GM12878 (cell line): ENCODE measurements around the gene PDZD8. TPM values are rescaled to one million over a fixed set of nuclear protein-coding genes. Genes with fewer than 3 reads are reported as not detected.

Experiments used
- ATAC-seq: fragments of 200-7000 bp; cut with Tn5 transposase; 3 replicates; pipeline ENCODE4 v1.9.1; 2020; ENCODE audit warnings: mild to moderate bottlenecking, moderate library complexity
- BruUV-seq: library from RNA; stranded (reverse); fragments of 400-500 nt; replicated peaks from 2 replicates; lab custom pipeline; 2021; lab: Mats Ljungman, UMichigan
- CTCF ChIA-PET: fragments of 300-600 bp; sonication (Branson Sonifier 250); formaldehyde crosslinking; extraction: SDS; loops from one replicate; lab custom pipeline; 2021; ENCODE audit warnings: inconsistent platforms; lab: Yijun Ruan, JAX
- POLR2A ChIA-PET: fragments of 350-600 bp; formaldehyde crosslinking; extraction: SDS; loops from one replicate; lab custom pipeline; 2021; ENCODE audit warnings: inconsistent platforms; lab: Charles Lee
- RAD21 ChIA-PET: fragments of 300-600 bp; sonication (Branson Sonifier 250); formaldehyde crosslinking; loops from one replicate; lab custom pipeline; 2023; ENCODE audit warnings: antibody characterized with exemption; ENCODE audit not compliant: unreplicated experiment; lab: Charles Lee
- SMC1A ChIA-PET: fragments of 300-600 bp; sonication (Branson Sonifier 250); formaldehyde crosslinking; loops from one replicate; lab custom pipeline; 2023; ENCODE audit not compliant: unreplicated experiment, uncharacterized antibody; lab: Charles Lee
- DNase-seq: peaks from one replicate; pipeline ENCODE4 v3.0.0-alpha.2; 2011; ENCODE audit warnings: low read depth, low spot score
- FAIRE-seq: peaks from 3 replicates; lab custom pipeline; 2011; peaks lifted over from hg19 to GRCh38; lab: Jason Lieb, UNC
- H2AFZ ChIP-seq: 2 replicates; pipeline ENCODE4 v1.6.0; 2011; ENCODE audit warnings: low read depth, low read length, control low read depth; ENCODE audit not compliant: control insufficient read depth
- H3K27ac ChIP-seq: 2 replicates; pipeline ENCODE4 v1.5.1; 2011; ENCODE audit warnings: control low read depth; ENCODE audit not compliant: control insufficient read depth, insufficient read depth
- H3K27me3 ChIP-seq, 2 experiments: replicated peaks in 1 of 2; 2 replicates each; pipeline versions ENCODE4 v1.6.0 to v1.6.1; 2011; ENCODE audit warnings: low read length in 1 of 2; ENCODE audit not compliant: control insufficient read depth in 2 of 2, insufficient read depth in 2 of 2
- H3K36me3 ChIP-seq, 2 experiments: 2 replicates each; pipeline ENCODE4 v1.5.1; 2011; ENCODE audit warnings: low read length in 1 of 2; ENCODE audit not compliant: control insufficient read depth in 2 of 2, insufficient read depth in 2 of 2
- H3K4me1 ChIP-seq: 2 replicates; pipeline ENCODE4 v1.6.1; 2011; ENCODE audit warnings: mild to moderate bottlenecking, low read length, moderate library complexity, mixed read lengths; ENCODE audit not compliant: control insufficient read depth, insufficient read depth
- H3K4me2 ChIP-seq: 2 replicates; pipeline ENCODE4 v1.6.0; 2011; ENCODE audit warnings: control low read depth; ENCODE audit not compliant: control insufficient read depth, insufficient read depth
- H3K4me3 ChIP-seq: fragments of 200-600 bp; sonication (generic); 2 replicates; pipeline ENCODE4 v1.5.1; 2016
- H3K79me2 ChIP-seq: 2 replicates; pipeline ENCODE4 v1.6.0; 2011; ENCODE audit warnings: low read length; ENCODE audit not compliant: control insufficient read depth, insufficient read depth
- H3K9ac ChIP-seq: 2 replicates; pipeline ENCODE4 v1.8.0; 2011; ENCODE audit warnings: low read length, control low read depth, mixed read lengths; ENCODE audit not compliant: control insufficient read depth, insufficient read depth
- H3K9me3 ChIP-seq: replicated peaks from 3 replicates; pipeline ENCODE4 v1.5.1; 2011; ENCODE audit warnings: mild to moderate bottlenecking, low read length; ENCODE audit not compliant: control insufficient read depth, insufficient read depth
- H4K20me1 ChIP-seq: 2 replicates; pipeline ENCODE4 v1.6.0; 2011; ENCODE audit not compliant: control insufficient read depth, insufficient read depth
- CEBPZ ChIP-seq: fragments of 150-350 bp; IDR thresholded peaks from 2 replicates; pipeline ENCODE4 v1.6.1; 2016; ENCODE audit warnings: low read depth, low read length
- CHD4 ChIP-seq: fragments of 200-600 bp; sonication (generic); IDR thresholded peaks from 2 replicates; pipeline ENCODE4 v1.6.1; 2016; ENCODE audit warnings: mild to moderate bottlenecking
- ETV6 ChIP-seq, 2 experiments: fragments of 450-650 bp in 1 of 2; IDR thresholded peaks in 1 of 2; conservative IDR thresholded peaks in 1 of 2; 2 replicates each; pipeline ENCODE4 v1.6.1; 2014; ENCODE audit warnings: antibody characterized with exemption in 1 of 2, borderline replicate concordance in 1 of 2, low read depth in 1 of 2, mild to moderate bottlenecking in 1 of 2, moderate library complexity in 1 of 2
- HDAC6 ChIP-seq: fragments of 200-600 bp; sonication (generic); IDR thresholded peaks from one replicate; pipeline ENCODE4 v1.8.0; 2017; ENCODE audit warnings: antibody characterized with exemption; ENCODE audit not compliant: unreplicated experiment
- MLLT1 ChIP-seq: fragments of 450-650 bp; IDR thresholded peaks from 2 replicates; pipeline ENCODE4 v1.6.1; 2016; ENCODE audit warnings: mild to moderate bottlenecking
- PRDM15 ChIP-seq: fragments of 450-650 bp; formaldehyde crosslinking; IDR thresholded peaks from 2 replicates; pipeline ENCODE4 v1.4.0; 2020; ENCODE audit warnings: mild to moderate bottlenecking, moderate library complexity
- SKIL ChIP-seq: fragments of 450-650 bp; IDR thresholded peaks from 2 replicates; pipeline ENCODE4 v1.6.1; 2017; ENCODE audit warnings: mild to moderate bottlenecking, low read depth, inconsistent platforms; ENCODE audit not compliant: poor library complexity, severe bottlenecking
- SREBF1 ChIP-seq: IDR thresholded peaks from 2 replicates; pipeline ENCODE4 v1.6.1; 2012; ENCODE audit warnings: mild to moderate bottlenecking, low read length
- STAT1 ChIP-seq: fragments of 450-650 bp; conservative IDR thresholded peaks from 2 replicates; pipeline ENCODE4 v1.6.1; 2014; ENCODE audit warnings: antibody characterized with exemption, mild to moderate bottlenecking
- in situ Hi-C: fragments of 300-500 bp; cut with MboI; formaldehyde crosslinking; loops from 9 replicates; pipeline ENCODE4 v1.14.3; 2018; ENCODE audit warnings: mixed read lengths
- intact Hi-C: fragments of 100-400 bp; cut with micrococcal nuclease; formaldehyde crosslinking; loops from one replicate; pipeline ENCODE4 v1.14.2; 2022; ENCODE audit not compliant: unreplicated experiment
- polyA plus RNA-seq, 11 experiments: library from polyadenylated mRNA; depleted of rRNA in 4 of 11; unstranded in 6 of 11; stranded (reverse) in 5 of 11; fragments of >200 nt; fragmentation: Nextera tagmentation in 4 of 11; fragmentation: Illumina TruSeq in 1 of 11; extraction: Ambion mirVana in 4 of 11; extraction: Trizol in 1 of 11; gene quantifications; 1 replicate in 1 of 11; 2 replicates in 10 of 11; pipeline versions ENCODE4 v1.2.1 to v1.2.3, GENCODE V29; 2011 to 2016; ENCODE audit warnings: inconsistent platforms in 2 of 11, missing spikeins in 2 of 11, low read depth in 1 of 11
- total RNA-seq, 4 experiments: library from RNA; depleted of rRNA in 3 of 4; stranded (reverse); fragments of >200 nt in 3 of 4; fragmentation: Illumina TruSeq in 1 of 4; extraction: Trizol in 1 of 4; gene quantifications; 2 replicates each; pipeline versions ENCODE4 v1.2.1 to v1.2.3, GENCODE V29; 2013 to 2021

Gene PDZD8
- total and polyA plus RNA-seq, 10 of the 15 experiments (the other 5 are each of a cell fraction or from before 2014, with no cell fraction given): 2.0 to 21.2 (median 6.7) TPM

- ChIA-PET RAD21 (no interaction called here), POLR2A (no interaction called here), CTCF (no interaction called here), SMC1A (no interaction called here)
- H3K27me3 ChIP-seq: no peaks in the 10 kb centered on the region
- DNase-seq (no peak), ATAC-seq (no peak), FAIRE-seq (no peak)
- H3K9me3 ChIP-seq: no peaks in the 10 kb centered on the region; the same call in 2 of the 3 replicates
- H3K9ac ChIP-seq: no peak overlapping the region
- H2AFZ ChIP-seq: no peak overlapping the region
- no peak overlapping the region for H3K4me2 ChIP-seq
- intact Hi-C loops: no loop called here
- in situ Hi-C loops: no loop called here
- H3K27ac ChIP-seq: no peak overlapping the region
- H3K4me1 ChIP-seq: no peaks in the 10 kb centered on the region
- no TSS peak for BruUV-seq
- no peaks in the 10 kb centered on the region; a peak in 1 of 4 replicates for H3K36me3 ChIP-seq
- no peaks in the 10 kb centered on the region for H4K20me1 ChIP-seq
- no peaks in the 10 kb centered on the region for H3K79me2 ChIP-seq
- no peak overlapping the region for H3K4me3 ChIP-seq
- no peak for TF ChIP-seq MLLT1
- TF ChIP-seq SKIL: no peak
- TF ChIP-seq STAT1: no peak
- no peak for TF ChIP-seq SREBF1
- TF ChIP-seq PRDM15 (CRISPR knock-in tag): no peak
- no peak for TF ChIP-seq HDAC6
- TF ChIP-seq CHD4: no peak
- TF ChIP-seq ETV6 (conservative IDR thresholded peaks at IDR 0.05 in 1 of 2, IDR thresholded peaks at IDR 0.05 in 1 of 2; ENCODE audit: borderline replicate concordance in 1 of 2, low read depth in 1 of 2): no peak
- no peak for TF ChIP-seq CEBPZ
Observed at GRCh38 chr10:117306674-117307073, 68.6 kb downstream of the PDZD8 start.
